Fibroblast of pulmonary artery (primary cell): ENCODE measurements around the gene ERC2.

ENCODE experiments used
- DNase-seq: peaks from one replicate; pipeline ENCODE4 v3.0.0-alpha.2; 2010; ENCODE audit warnings: low read depth
- H3K4me3 ChIP-seq: replicated peaks from 2 replicates; pipeline ENCODE4 v1.5.1; 2011; ENCODE audit warnings: low read depth, mild to moderate bottlenecking, control low read depth, low read length, moderate library complexity
- CTCF ChIP-seq: IDR thresholded peaks from 2 replicates; pipeline ENCODE4 v1.5.1; 2011; ENCODE audit warnings: mild to moderate bottlenecking, control low read depth, low read length, inconsistent platforms; ENCODE audit errors: missing control alignments

ERC2 gene

GRCh38 chr3:56308471-56308870 lies 159.8 kb downstream of the ERC2 start:
- H3K4me3 ChIP-seq: no peak overlapping the region
- no peak for TF ChIP-seq CTCF

GRCh38 chr3:56304069-56304468 lies 164.2 kb downstream of the ERC2 start:
- H3K4me3 ChIP-seq: no peak overlapping the region
- no peak for TF ChIP-seq CTCF
- peak; percentile 35 for DNase-seq

More at GRCh38 chr3:56308471-56308870, 159.8 kb downstream of the ERC2 start:
- DNase-seq: no peak

- peak; percentile 78 for TF ChIP-seq CTCF
- no peak overlapping the region for H3K4me3 ChIP-seq
- DNase-seq: peak; percentile 91
These were observed 164.8 kb downstream of the ERC2 start for GRCh38 chr3:56303487-56303886.

GRCh38 chr3:56302417-56302816 lies 165.8 kb downstream of the ERC2 start:
- TF ChIP-seq CTCF: peak; percentile 43
- DNase-seq: no peak
- no peak overlapping the region for H3K4me3 ChIP-seq

GRCh38 chr3:56297281-56297840 lies 170.9 kb downstream of the ERC2 start:
- DNase-seq: no peak
- no peak overlapping the region for H3K4me3 ChIP-seq
- TF ChIP-seq CTCF: no peak

- no peak for TF ChIP-seq CTCF
- DNase-seq: no peak
- H3K4me3 ChIP-seq: no peak overlapping the region
These were observed 171.9 kb downstream of the ERC2 start for GRCh38 chr3:56296361-56296760.

- no peak overlapping the region for H3K4me3 ChIP-seq
- no peak for DNase-seq
- no peak for TF ChIP-seq CTCF
These were observed 173.1 kb downstream of the ERC2 start for GRCh38 chr3:56295161-56295560.
